GM12878 (cell line): ENCODE measurements around the gene TOM1L1.

Experiments used
- ATF3 ChIP-seq: IDR thresholded peaks from 2 replicates; pipeline ENCODE4 v1.6.1; 2011; ENCODE audit warnings: low read depth, mild to moderate bottlenecking, low read length, moderate library complexity, borderline replicate concordance; ENCODE audit errors: extremely low read depth
- CREM ChIP-seq: IDR thresholded peaks from 2 replicates; pipeline ENCODE4 v1.6.1; 2014; ENCODE audit warnings: antibody characterized with exemption, low read depth
- CTCF ChIP-seq, 3 experiments: IDR thresholded peaks in 2 of 3; conservative IDR thresholded peaks in 1 of 3; 2 replicates each; pipeline ENCODE4 v1.5.1; 2011; ENCODE audit warnings: low read depth in 3 of 3, low read length in 3 of 3, mild to moderate bottlenecking in 3 of 3, control low read depth in 2 of 3, moderate library complexity in 2 of 3, inconsistent platforms in 1 of 3, mixed read lengths in 1 of 3; ENCODE audit not compliant: control insufficient read depth in 2 of 3, insufficient read depth in 1 of 3; ENCODE audit errors: extremely low read depth in 1 of 3
- EP300 ChIP-seq, 2 experiments: fragments of 150-350 bp in 1 of 2; IDR thresholded peaks; 2 replicates each; pipeline ENCODE4 v1.6.1; 2011 to 2012; ENCODE audit warnings: low read depth in 2 of 2, low read length in 2 of 2, borderline replicate concordance in 1 of 2, improper control_type of control experiment in 1 of 2, inconsistent platforms in 1 of 2; ENCODE audit not compliant: control insufficient read depth in 1 of 2
- IRF3 ChIP-seq: fragments of 450-650 bp; IDR thresholded peaks from 2 replicates; pipeline ENCODE4 v1.6.1; 2014; ENCODE audit warnings: mild to moderate bottlenecking
- MYC ChIP-seq: IDR thresholded peaks from 2 replicates; pipeline ENCODE4 v1.6.1; 2011; ENCODE audit warnings: mild to moderate bottlenecking, low read length, moderate library complexity, inconsistent platforms; ENCODE audit not compliant: insufficient read depth, insufficient replicate concordance, insufficient read length, severe bottlenecking
- POLR2A ChIP-seq: IDR thresholded peaks from 2 replicates; pipeline ENCODE4 v1.6.1; 2011; ENCODE audit warnings: low read depth, mild to moderate bottlenecking, low read length
- RAD21 ChIP-seq: IDR thresholded peaks from 2 replicates; pipeline ENCODE4 v1.6.1; 2011; ENCODE audit warnings: mild to moderate bottlenecking, low read depth, low read length, moderate library complexity; ENCODE audit not compliant: insufficient read depth
- RAD51 ChIP-seq: fragments of 450-650 bp; IDR thresholded peaks from 2 replicates; pipeline ENCODE4 v1.6.1; 2016; ENCODE audit warnings: moderate library complexity, mild to moderate bottlenecking, inconsistent platforms
- RELA ChIP-seq: fragments of 450-650 bp; IDR thresholded peaks from 2 replicates; pipeline ENCODE4 v1.8.0; 2014; ENCODE audit warnings: borderline replicate concordance; ENCODE audit not compliant: partially characterized antibody
- RUNX3 ChIP-seq: IDR thresholded peaks from 2 replicates; pipeline ENCODE4 v1.6.1; 2012; ENCODE audit warnings: low read length, inconsistent platforms
- SPI1 ChIP-seq: IDR thresholded peaks from 2 replicates; pipeline ENCODE4 v1.6.1; 2011; ENCODE audit warnings: low read depth, mild to moderate bottlenecking, low read length, moderate library complexity, borderline replicate concordance; ENCODE audit not compliant: insufficient read depth
- ZBTB33 ChIP-seq: fragments of 450-650 bp; IDR thresholded peaks from 2 replicates; pipeline ENCODE4 v1.6.1; 2017; ENCODE audit warnings: mild to moderate bottlenecking
- ZBTB40 ChIP-seq: fragments of 450-650 bp; IDR thresholded peaks from 2 replicates; pipeline ENCODE4 v1.6.1; 2016; ENCODE audit warnings: mild to moderate bottlenecking, moderate library complexity, borderline replicate concordance

- TF ChIP-seq POLR2A: no peak
- no peak for TF ChIP-seq RAD21
- no peak for TF ChIP-seq EP300 (IDR thresholded peaks at IDR 0.05; ENCODE audit: borderline replicate concordance in 1 of 2, control insufficient read depth in 1 of 2, low read depth in 2 of 2, low read length in 2 of 2)
- TF ChIP-seq ZBTB40: no peak
- TF ChIP-seq CTCF (IDR thresholded peaks at IDR 0.05 in 2 of 3, conservative IDR thresholded peaks at IDR 0.05 in 1 of 3; ENCODE audit: control insufficient read depth in 2 of 3, extremely low read depth in 1 of 3, insufficient read depth in 1 of 3, low read depth in 3 of 3, low read length in 3 of 3): no peak
- no peak for TF ChIP-seq RUNX3
- no peak for TF ChIP-seq RAD51
- TF ChIP-seq ATF3: no peak
- TF ChIP-seq RELA: no peak
- no peak for TF ChIP-seq SPI1
- no peak for TF ChIP-seq ZBTB33
- no peak for TF ChIP-seq IRF3
- TF ChIP-seq MYC: no peak
- TF ChIP-seq CREM: no peak
Observed at GRCh38 chr17:54933921-54934320, 33.3 kb downstream of the TOM1L1 start.
